ENCODE results near the gene USP34.

- TF ChIP-seq EZH2 (IDR thresholded peaks at IDR 0.05; ENCODE audit: borderline replicate concordance), result no peak
- no peak for TF ChIP-seq CTCF (IDR thresholded peaks at IDR 0.05; ENCODE audit: poor library complexity)
- no peak for TF ChIP-seq EZH2phosphoT487 (IDR thresholded peaks at IDR 0.05; ENCODE audit: low read depth, severe bottlenecking, unreplicated experiment)
These were observed 74.9 kb downstream of the USP34 start for GRCh38 chr2:61396005-61396404.

All from hepatocyte (in vitro differentiated cells).